AG09319 (cell line): ENCODE data around the gene CD300H.
"Not testable (repeated sequence)": the region's sequence is repeated elsewhere in the genome, so short reads cannot be mapped to it uniquely, and the experiment has no call there.

Experiments
- DNase-seq: peaks from one replicate; pipeline ENCODE4 v3.0.0-alpha.2; 2010; ENCODE audit warnings: low read depth; ENCODE audit errors: extremely low read depth
- TF ChIP-seq, protein P1 (sequence below): IDR thresholded peaks from 2 replicates; pipeline ENCODE4 v1.5.1; 2011; ENCODE audit warnings: low read depth, mild to moderate bottlenecking, inconsistent platforms, low read length, moderate library complexity

Gene CD300H

DNA sequence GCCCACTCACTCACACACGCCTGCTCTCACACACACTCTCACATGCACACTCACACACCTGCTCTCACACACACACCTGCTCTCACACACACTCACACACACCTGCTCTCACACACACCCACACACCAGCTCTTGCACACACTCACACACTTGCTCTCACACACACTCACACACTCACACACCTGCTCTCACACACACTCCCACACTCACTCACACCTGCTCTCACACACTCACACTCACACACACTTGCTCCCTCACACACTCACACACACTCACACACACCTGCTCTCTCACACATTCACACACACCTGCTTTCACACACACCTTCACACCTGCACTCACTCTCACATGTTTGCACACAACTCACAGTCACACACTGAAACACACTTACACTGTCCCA lies 4.0 kb downstream of the CD300H start:
- DNase-seq = no peak
- TF ChIP-seq, protein P1, sequence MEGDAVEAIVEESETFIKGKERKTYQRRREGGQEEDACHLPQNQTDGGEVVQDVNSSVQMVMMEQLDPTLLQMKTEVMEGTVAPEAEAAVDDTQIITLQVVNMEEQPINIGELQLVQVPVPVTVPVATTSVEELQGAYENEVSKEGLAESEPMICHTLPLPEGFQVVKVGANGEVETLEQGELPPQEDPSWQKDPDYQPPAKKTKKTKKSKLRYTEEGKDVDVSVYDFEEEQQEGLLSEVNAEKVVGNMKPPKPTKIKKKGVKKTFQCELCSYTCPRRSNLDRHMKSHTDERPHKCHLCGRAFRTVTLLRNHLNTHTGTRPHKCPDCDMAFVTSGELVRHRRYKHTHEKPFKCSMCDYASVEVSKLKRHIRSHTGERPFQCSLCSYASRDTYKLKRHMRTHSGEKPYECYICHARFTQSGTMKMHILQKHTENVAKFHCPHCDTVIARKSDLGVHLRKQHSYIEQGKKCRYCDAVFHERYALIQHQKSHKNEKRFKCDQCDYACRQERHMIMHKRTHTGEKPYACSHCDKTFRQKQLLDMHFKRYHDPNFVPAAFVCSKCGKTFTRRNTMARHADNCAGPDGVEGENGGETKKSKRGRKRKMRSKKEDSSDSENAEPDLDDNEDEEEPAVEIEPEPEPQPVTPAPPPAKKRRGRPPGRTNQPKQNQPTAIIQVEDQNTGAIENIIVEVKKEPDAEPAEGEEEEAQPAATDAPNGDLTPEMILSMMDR = no peak

DNA sequence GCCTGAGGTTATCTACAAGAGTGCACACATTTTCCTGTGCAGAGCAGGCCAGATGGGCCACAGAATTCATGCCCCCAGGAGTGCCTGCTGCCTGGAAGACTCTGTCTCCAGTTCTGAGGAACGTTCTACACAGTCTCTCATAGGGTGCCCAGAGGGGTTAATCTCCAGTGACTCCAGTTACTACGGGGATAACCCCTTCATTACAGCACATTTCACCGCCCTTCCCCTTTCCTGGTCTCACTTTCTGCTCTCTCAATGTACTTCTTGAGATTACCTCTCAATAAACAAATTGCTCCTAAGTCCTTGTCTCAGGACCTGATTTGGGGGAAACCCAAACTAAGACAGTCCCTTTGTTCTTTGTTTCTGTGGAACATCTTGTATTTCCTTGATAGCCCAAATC lies 5.7 kb downstream of the CD300H start:
- TF ChIP-seq, protein P1 = no peak

DNA sequence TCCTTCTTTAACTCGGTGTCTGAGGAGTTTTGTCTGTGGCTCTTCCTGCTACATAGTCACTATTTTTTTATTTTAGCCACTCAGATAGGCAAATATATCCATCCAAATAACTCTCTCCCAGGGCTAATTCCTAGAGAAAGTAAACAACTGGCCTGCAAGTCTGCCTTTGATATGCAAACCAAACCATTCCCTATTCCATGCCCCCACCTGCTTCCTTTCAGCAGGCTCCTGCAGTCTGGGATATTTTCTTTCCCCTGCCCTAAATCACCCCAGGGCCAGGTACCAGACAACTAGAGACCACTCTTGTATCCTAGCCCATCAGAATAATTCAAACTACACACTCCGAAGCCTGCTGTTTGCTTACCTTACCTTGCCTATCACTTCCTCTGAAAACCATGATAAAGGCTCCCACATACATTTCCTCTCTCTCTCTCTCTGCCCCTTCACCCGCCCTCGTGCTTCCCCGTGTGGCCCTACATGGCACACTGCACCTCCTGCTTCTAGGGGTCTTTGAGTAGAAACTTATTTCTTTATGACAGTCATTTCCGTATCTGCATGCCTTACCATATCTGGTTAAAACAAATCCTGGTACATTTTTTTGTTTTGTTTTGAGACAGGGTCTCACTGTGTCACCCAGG lies 8.3 kb downstream of the CD300H start:
- TF ChIP-seq, protein P1 = no peak
- DNase-seq = no peak

More for the DNA sequence above, 5.7 kb downstream of the CD300H start:
- no peak for DNase-seq

DNA sequence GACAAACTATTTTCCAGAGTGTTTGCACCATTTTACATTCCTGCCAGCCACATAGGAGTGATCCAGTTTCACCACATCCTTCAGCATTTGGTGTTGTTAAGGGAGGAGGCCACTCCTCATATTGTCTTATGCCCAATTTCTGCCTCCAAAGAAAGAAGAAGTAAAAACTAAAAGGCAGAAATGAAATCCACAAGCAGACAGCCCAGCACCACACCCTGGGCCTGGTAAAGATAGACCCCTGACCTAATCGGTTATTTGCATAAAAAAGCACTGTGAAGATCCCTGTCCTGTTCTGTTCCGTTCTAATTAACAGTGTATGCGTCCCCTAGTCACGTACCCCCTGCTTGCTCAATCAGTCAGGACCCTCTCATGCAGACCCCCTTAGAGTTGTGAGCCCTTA lies 8.9 kb downstream of the CD300H start:
- DNase-seq = not testable (repeated sequence)

DNA sequence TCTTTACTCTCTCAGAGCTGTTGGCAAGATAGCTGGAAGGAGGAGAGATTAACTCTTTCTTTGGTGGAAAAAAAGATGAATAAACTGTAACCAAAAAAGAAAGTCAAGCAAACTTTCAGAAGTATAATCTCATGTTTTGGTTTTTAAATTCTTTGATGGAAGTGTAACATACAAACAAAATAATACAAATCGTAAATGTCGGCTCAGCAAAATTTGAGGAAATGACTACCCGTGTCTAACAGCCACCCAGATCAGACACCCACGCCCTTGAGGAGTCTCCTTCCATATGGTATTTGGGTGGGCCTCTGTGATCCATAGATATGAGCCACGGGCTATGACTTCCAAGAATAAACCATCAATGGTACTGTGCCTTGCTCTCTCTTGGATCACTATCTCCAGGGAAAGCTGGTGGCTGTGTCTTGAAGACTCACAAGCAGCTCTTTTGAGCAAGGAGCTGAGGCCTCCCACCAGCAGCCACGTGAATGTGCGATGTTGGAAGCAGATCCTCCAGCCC lies 11.8 kb downstream of the CD300H start:
- DNase-seq = no peak
- TF ChIP-seq, protein P1 = no peak

DNA sequence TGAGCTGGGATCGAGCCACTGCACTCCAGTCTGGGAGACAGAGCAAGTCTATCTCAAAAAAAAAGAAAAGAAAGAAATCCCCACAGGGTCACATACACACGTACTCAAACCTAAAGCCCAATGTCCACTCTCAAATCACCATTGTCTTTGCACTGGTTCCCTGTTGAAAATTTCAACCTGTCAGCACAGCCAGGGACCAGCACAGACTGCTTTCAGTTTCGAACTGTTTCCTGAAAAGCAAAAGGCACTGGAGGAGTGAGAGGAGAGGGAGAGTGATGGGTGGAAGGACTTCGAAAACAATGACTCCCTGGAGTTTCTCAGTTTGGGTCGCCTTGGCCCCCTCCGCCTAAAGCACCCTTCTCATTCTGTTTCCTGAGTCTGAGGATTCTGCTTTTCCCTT lies 12.4 kb downstream of the CD300H start:
- no peak for DNase-seq
- TF ChIP-seq, protein P1 = no peak

DNA sequence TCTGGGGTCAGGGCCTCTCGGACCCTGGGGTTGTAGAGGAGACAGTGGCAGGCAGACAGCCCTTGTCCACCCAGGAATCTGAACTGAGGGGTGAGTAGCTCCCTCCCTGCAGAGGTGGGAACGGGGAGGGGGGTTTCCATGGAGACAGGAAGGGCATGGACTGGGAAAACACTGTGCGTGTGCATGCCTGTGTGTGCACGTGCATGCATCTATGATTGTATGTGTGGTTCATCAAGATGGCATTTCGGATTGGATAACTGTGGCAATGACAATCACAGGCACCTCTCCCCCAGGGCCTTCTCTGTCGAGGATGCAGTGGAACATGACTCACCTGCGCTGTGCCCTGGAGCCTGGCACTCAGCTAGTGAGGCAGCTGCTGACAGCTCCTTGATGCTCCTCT lies 15.3 kb downstream of the CD300H start:
- TF ChIP-seq, protein P1 = no peak
- DNase-seq = no peak

DNA sequence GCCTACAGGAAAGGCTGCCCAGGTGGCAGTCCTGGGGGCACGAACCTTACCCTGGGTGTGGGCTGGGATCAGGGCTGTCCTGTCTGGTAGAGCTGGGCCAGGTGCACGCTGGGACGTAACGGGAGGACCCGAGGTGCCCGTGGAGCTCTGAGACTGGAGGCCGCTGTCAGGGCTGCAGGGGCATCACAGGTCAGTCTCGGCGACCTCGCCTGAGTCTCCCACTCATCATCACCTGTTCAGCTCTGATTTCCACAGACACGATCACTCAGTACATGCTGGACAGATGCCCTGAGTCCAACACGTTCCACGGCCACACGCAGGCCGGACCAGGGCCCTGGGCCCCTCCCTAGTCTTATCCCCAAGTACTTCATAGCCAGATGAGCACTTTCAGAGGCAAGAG lies 16.7 kb downstream of the CD300H start:
- TF ChIP-seq, protein P1 = no peak
- DNase-seq = no peak
